ENCODE results near the gene LTK. TPM values are rescaled to one million over a fixed set of nuclear protein-coding genes. Genes with fewer than 3 reads are reported as not detected.

Gene LTK
- total RNA-seq = not detected in 2 replicates

GRCh38 chr15:41513506-41514227 is at the start of gene LTK:
Gene LTK, minus strand, starts transcription at chr15:41513827. Its CDS starts 118 bp downstream, at chr15:41513709.

GRCh38 chr15:41558400-41559238 is 45.0 kb upstream of the LTK start, which contains the start of gene TYRO3:
Gene TYRO3, plus strand, starts transcription at chr15:41559212. Its CDS starts 46 bp downstream, at chr15:41559258.

GRCh38 chr15:41493205-41493901 is 20.3 kb downstream of the LTK start, which contains the start of gene ITPKA:
Gene ITPKA, plus strand, starts transcription at chr15:41493874. Its CDS starts 54 bp downstream, at chr15:41493928.

Other genes with a start within 250 kb of the LTK start
- 7.6 and 22.3 TPM in 2 replicates for gene OIP5, start 181.2 kb downstream of the LTK start, total RNA-seq
- 31.2 and 75.4 TPM in 2 replicates for gene NUSAP1, start 180.9 kb downstream of the LTK start, total RNA-seq
- 27.2 and 37.6 TPM in 2 replicates for gene NDUFAF1, start 111.3 kb downstream of the LTK start, total RNA-seq
- 13.9 and 22.6 TPM in 2 replicates for gene RTF1, start 96.7 kb downstream of the LTK start, total RNA-seq
- gene ITPKA, start 20.0 kb downstream of the LTK start, total RNA-seq = 0.62 and 1.8 TPM in 2 replicates
- gene RPAP1, start 30.4 kb upstream of the LTK start, total RNA-seq = 32.5 and 43.3 TPM in 2 replicates
- 3.7 and 4.6 TPM in 2 replicates for gene TYRO3, start 45.4 kb upstream of the LTK start, total RNA-seq
- gene MGA, start 146.6 kb upstream of the LTK start, total RNA-seq = 7.6 and 9.9 TPM in 2 replicates